ENCODE data around the gene IL17C. TPM values are rescaled to one million over a fixed set of nuclear protein-coding genes. Genes with fewer than 3 reads are reported as not detected.
"Not testable (repeated sequence)": the region's sequence is repeated elsewhere in the genome, so short reads cannot be mapped to it uniquely, and the experiment has no call there.

Gene IL17C
- total RNA-seq, 1 experiment from 2014 or later, result 0.31 TPM

DNA sequence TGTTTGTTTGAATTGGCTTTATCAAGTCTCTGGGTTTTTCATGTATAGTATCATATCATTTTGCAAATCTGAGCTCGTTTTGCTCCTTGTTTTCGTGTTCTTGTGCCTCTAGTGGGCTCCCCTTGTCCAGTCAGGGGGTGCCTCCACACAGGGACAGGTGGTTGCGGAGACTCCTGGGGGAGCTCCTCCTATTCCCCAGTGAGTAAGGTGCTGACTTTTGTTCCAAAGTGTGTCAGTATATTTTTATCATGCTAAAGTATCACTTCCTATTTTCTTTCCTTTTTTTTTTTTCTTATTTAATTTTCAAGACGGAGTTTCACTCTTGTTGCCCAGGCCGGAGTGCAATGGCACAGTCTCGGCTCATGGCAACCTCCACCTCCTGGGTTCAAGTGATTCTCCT lies 30.3 kb upstream of the IL17C start:
- no peak overlapping the region for H3K9ac ChIP-seq (ENCODE audit: extremely low read depth, insufficient read length, low read length)
- no CpG with 5 or more reads among the region's 6 CpGs for WGBS (ENCODE audit: extremely low coverage, insufficient read length, low lambda C conversion rate)
- no peak overlapping the region for H2BK12ac ChIP-seq (ENCODE audit: insufficient read length, low read depth, low read length)
- no peak overlapping the region for H4K5ac ChIP-seq (ENCODE audit: insufficient read length, low read depth, low read length)
- no peaks in the 10 kb centered on the region; the same call in 1 of the 2 replicates for H3K4me1 ChIP-seq (ENCODE audit: insufficient read depth, low read length)
- no peak for DNase-seq
- H3K27ac Mint-ChIP-seq, result no peak overlapping the region
- no peaks in the 10 kb centered on the region for H3K79me2 ChIP-seq (ENCODE audit: insufficient read depth, low read length)
- H3K9me3 ChIP-seq (ENCODE audit: control insufficient read depth, low read depth, low read length), result no peaks in the 10 kb centered on the region
- no peak overlapping the region for H3K23ac ChIP-seq (ENCODE audit: insufficient read length, low read depth, low read length)
- TF ChIP-seq, protein P1, sequence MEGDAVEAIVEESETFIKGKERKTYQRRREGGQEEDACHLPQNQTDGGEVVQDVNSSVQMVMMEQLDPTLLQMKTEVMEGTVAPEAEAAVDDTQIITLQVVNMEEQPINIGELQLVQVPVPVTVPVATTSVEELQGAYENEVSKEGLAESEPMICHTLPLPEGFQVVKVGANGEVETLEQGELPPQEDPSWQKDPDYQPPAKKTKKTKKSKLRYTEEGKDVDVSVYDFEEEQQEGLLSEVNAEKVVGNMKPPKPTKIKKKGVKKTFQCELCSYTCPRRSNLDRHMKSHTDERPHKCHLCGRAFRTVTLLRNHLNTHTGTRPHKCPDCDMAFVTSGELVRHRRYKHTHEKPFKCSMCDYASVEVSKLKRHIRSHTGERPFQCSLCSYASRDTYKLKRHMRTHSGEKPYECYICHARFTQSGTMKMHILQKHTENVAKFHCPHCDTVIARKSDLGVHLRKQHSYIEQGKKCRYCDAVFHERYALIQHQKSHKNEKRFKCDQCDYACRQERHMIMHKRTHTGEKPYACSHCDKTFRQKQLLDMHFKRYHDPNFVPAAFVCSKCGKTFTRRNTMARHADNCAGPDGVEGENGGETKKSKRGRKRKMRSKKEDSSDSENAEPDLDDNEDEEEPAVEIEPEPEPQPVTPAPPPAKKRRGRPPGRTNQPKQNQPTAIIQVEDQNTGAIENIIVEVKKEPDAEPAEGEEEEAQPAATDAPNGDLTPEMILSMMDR (conservative IDR thresholded peaks at IDR 0.05), result no peak
- no peak overlapping the region for H3T11ph ChIP-seq (ENCODE audit: low read length)
- H3K36me3 Mint-ChIP-seq (ENCODE audit: insufficient read depth in 1 of 3, low read depth in 3 of 3), result peaks cover 9 to 71% (median 47%) of the 10 kb centered on the region in 3 experiments; a peak in 6 of 7 replicates
- H4K91ac ChIP-seq (ENCODE audit: insufficient read length, low read depth, low read length), result no peak overlapping the region
- H3K27ac ChIP-seq (ENCODE audit: insufficient read length, low read depth, low read length), result no peak overlapping the region
- no peak overlapping the region for H2BK20ac ChIP-seq (ENCODE audit: low read depth, low read length, poor library complexity, severe bottlenecking)
- no peak overlapping the region for H3K4me2 ChIP-seq (ENCODE audit: insufficient read depth, insufficient read length, low read length)
- peaks cover 0 to 11% of the 10 kb centered on the region in 2 experiments; a peak in 2 of 4 replicates for H3K4me1 Mint-ChIP-seq
- H3K18ac ChIP-seq (ENCODE audit: insufficient read length, low read depth, low read length), result no peak overlapping the region
- no peak overlapping the region for H2BK15ac ChIP-seq (ENCODE audit: low read depth, low read length)
- no peak overlapping the region for H3K56ac ChIP-seq (ENCODE audit: insufficient read length, low read depth, low read length)
- no peaks in the 10 kb centered on the region for H4K20me1 ChIP-seq (ENCODE audit: control insufficient read depth, insufficient read depth, insufficient read length)
- H3K4me3 Mint-ChIP-seq, result no peak overlapping the region
- H3K27me3 ChIP-seq (ENCODE audit: insufficient read depth, low read length), result no peaks in the 10 kb centered on the region
- no peak overlapping the region for H2BK120ac ChIP-seq (ENCODE audit: low read depth, low read length, poor library complexity, severe bottlenecking)
- no peak overlapping the region for H2AFZ ChIP-seq (ENCODE audit: low read length)
- H3K14ac ChIP-seq (ENCODE audit: insufficient read depth, low read length), result no peak overlapping the region
- H2BK5ac ChIP-seq (ENCODE audit: insufficient read length, low read length), result no peak overlapping the region
- H3K4ac ChIP-seq (ENCODE audit: low read depth, low read length), result no peak overlapping the region
- H3K9me3 Mint-ChIP-seq, result no peaks in the 10 kb centered on the region
- no peaks in the 10 kb centered on the region for H3K27me3 Mint-ChIP-seq (ENCODE audit: low read depth)
- no peaks in the 10 kb centered on the region for H3K79me1 ChIP-seq (ENCODE audit: insufficient read depth, low read depth, low read length, poor library complexity, severe bottlenecking)
- H4K8ac ChIP-seq (replicated peaks; ENCODE audit: insufficient read length, low read depth, low read length), result no peak overlapping the region
- H3K23me2 ChIP-seq (ENCODE audit: insufficient read length, low read depth, low read length, poor library complexity, severe bottlenecking), result no peaks in the 10 kb centered on the region
- no peak overlapping the region for H2AK5ac ChIP-seq (ENCODE audit: insufficient read length, low read length)

DNA sequence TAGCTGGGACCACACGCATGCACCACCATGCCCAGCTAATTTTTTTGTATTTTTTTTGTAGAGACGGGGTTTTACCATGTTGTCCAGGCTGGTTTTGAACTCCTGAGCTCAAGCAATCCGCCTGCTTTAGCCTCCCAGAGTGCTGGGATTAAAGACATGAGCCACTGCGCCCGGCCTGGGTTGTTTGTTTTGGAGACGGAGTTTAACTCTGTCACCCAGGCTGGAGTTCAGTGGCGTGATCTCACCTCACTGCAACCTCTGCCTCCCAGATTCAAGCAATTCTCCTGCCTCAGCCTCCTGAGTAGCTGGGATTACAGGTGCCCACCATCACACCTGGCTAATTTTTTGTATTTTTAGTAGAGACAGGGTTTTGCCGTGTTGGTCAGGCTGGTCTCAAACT lies 28.9 kb upstream of the IL17C start:
- peaks cover 0 to 11% of the 10 kb centered on the region in 2 experiments; a peak in 2 of 4 replicates for H3K4me1 Mint-ChIP-seq

More for the DNA sequence above, 28.9 kb upstream of the IL17C start:
- H3K27ac Mint-ChIP-seq; H2BK12ac ChIP-seq (ENCODE audit: insufficient read length, low read depth, low read length); H2BK15ac ChIP-seq (ENCODE audit: low read depth, low read length); H3K27ac ChIP-seq (ENCODE audit: insufficient read length, low read depth, low read length); H3K4ac ChIP-seq (ENCODE audit: low read depth, low read length); H3K79me2 ChIP-seq (ENCODE audit: insufficient read depth, low read length); H2BK120ac ChIP-seq (ENCODE audit: low read depth, low read length, poor library complexity, severe bottlenecking); H3K23ac ChIP-seq (ENCODE audit: insufficient read length, low read depth, low read length); H4K91ac ChIP-seq (ENCODE audit: insufficient read length, low read depth, low read length); H4K20me1 ChIP-seq (ENCODE audit: control insufficient read depth, insufficient read depth, insufficient read length); H3K9me3 ChIP-seq (ENCODE audit: control insufficient read depth, low read depth, low read length); H3K27me3 Mint-ChIP-seq (ENCODE audit: low read depth); H2BK5ac ChIP-seq (ENCODE audit: insufficient read length, low read length); H2BK20ac ChIP-seq (ENCODE audit: low read depth, low read length, poor library complexity, severe bottlenecking); H3K9ac ChIP-seq (ENCODE audit: extremely low read depth, insufficient read length, low read length); H3K4me3 Mint-ChIP-seq; H4K8ac ChIP-seq (replicated peaks; ENCODE audit: insufficient read length, low read depth, low read length); H3K14ac ChIP-seq (ENCODE audit: insufficient read depth, low read length); H3K79me1 ChIP-seq (ENCODE audit: insufficient read depth, low read depth, low read length, poor library complexity, severe bottlenecking); DNase-seq; H3K9me3 Mint-ChIP-seq; H4K5ac ChIP-seq (ENCODE audit: insufficient read length, low read depth, low read length); H3K4me1 ChIP-seq (ENCODE audit: insufficient read depth, low read length); H3K27me3 ChIP-seq (ENCODE audit: insufficient read depth, low read length); H2AK5ac ChIP-seq (ENCODE audit: insufficient read length, low read length); H2AFZ ChIP-seq (ENCODE audit: low read length); H3K4me2 ChIP-seq (ENCODE audit: insufficient read depth, insufficient read length, low read length); H3K18ac ChIP-seq (ENCODE audit: insufficient read length, low read depth, low read length); H3T11ph ChIP-seq (ENCODE audit: low read length); H3K56ac ChIP-seq (ENCODE audit: insufficient read length, low read depth, low read length); H3K23me2 ChIP-seq (ENCODE audit: insufficient read length, low read depth, low read length, poor library complexity, severe bottlenecking): not testable (repeated sequence)
- no CpG with 5 or more reads among the region's 8 CpGs for WGBS (ENCODE audit: extremely low coverage, insufficient read length, low lambda C conversion rate)
- peaks cover 11 to 75% (median 54%) of the 10 kb centered on the region in 3 experiments; a peak in 6 of 7 replicates for H3K36me3 Mint-ChIP-seq (ENCODE audit: insufficient read depth in 1 of 3, low read depth in 3 of 3)

Data from H9 (cell line).